LNCaP clone FGC (cell line): ENCODE results near the gene AKAP13.
"Not testable (repeated sequence)": the region's sequence is repeated elsewhere in the genome, so short reads cannot be mapped to it uniquely, and the experiment has no call there.

Experiments used
- DNase-seq: peaks from one replicate; pipeline ENCODE4 v3.0.0-alpha.2; 2011; ENCODE audit warnings: low read depth
- H3K4me3 ChIP-seq: 2 replicates; pipeline ENCODE4 v1.5.1; 2011; ENCODE audit warnings: mild to moderate bottlenecking, low read depth, low read length, control low read depth
- CTCF ChIP-seq: IDR thresholded peaks from 2 replicates; pipeline ENCODE4 v1.5.1; 2012; ENCODE audit warnings: mild to moderate bottlenecking; ENCODE audit not compliant: control insufficient read depth, insufficient read depth; ENCODE audit errors: extremely low read depth

AKAP13 gene

GRCh38 chr15:85350395-85350794, 30.0 kb upstream of the AKAP13 start:
- no peak overlapping the region for H3K4me3 ChIP-seq
- no peak for TF ChIP-seq CTCF
- DNase-seq: no peak

GRCh38 chr15:85351501-85351900, 28.9 kb upstream of the AKAP13 start:
- not testable (repeated sequence) for H3K4me3 ChIP-seq, DNase-seq

- DNase-seq: no peak
- TF ChIP-seq CTCF: no peak
These were observed 28.4 kb upstream of the AKAP13 start for GRCh38 chr15:85351965-85352364.

GRCh38 chr15:85353516-85353915, 26.9 kb upstream of the AKAP13 start:
- H3K4me3 ChIP-seq: no peak overlapping the region
- TF ChIP-seq CTCF: no peak
- no peak for DNase-seq

More at GRCh38 chr15:85351965-85352364, 28.4 kb upstream of the AKAP13 start:
- H3K4me3 ChIP-seq: no peak overlapping the region

- TF ChIP-seq CTCF: no peak
- no peak for DNase-seq
- H3K4me3 ChIP-seq: no peak overlapping the region
These were observed 25.9 kb upstream of the AKAP13 start for GRCh38 chr15:85354461-85354860.

GRCh38 chr15:85354948-85355347, 25.5 kb upstream of the AKAP13 start:
- no peak for DNase-seq
- no peak overlapping the region for H3K4me3 ChIP-seq
- TF ChIP-seq CTCF: no peak

GRCh38 chr15:85356276-85356675, 24.1 kb upstream of the AKAP13 start:
- no peak for TF ChIP-seq CTCF
- H3K4me3 ChIP-seq: no peak overlapping the region
- no peak for DNase-seq

- no peak for TF ChIP-seq CTCF
- no peak for DNase-seq
- H3K4me3 ChIP-seq: no peak overlapping the region
These were observed 19.1 kb upstream of the AKAP13 start for GRCh38 chr15:85361323-85361722.
